HepG2 (cell line): ENCODE measurements around the gene STKLD1.

Source experiments
- CTCF ChIP-seq: sonication (generic); formaldehyde crosslinking; IDR thresholded peaks from 2 replicates; pipeline ENCODE4 v1.5.0; 2020; ENCODE audit warnings: mild to moderate bottlenecking, missing genetic modification reagents, moderate library complexity
- FOXA1 ChIP-seq, 2 experiments: fragments of 450-650 bp in 1 of 2; sonication (generic) in 1 of 2; formaldehyde crosslinking in 1 of 2; IDR thresholded peaks; 2 replicates each; pipeline versions ENCODE4 v1.4.0 to v1.6.1; 2016 to 2020; ENCODE audit warnings: missing genetic modification reagents in 1 of 2
- FOXO4 ChIP-seq: sonication (generic); formaldehyde crosslinking; conservative IDR thresholded peaks from 2 replicates; pipeline ENCODE4 v1.8.1; 2023; ENCODE audit warnings: missing genetic modification reagents
- FOXP4 ChIP-seq: sonication (generic); formaldehyde crosslinking; IDR thresholded peaks from 2 replicates; pipeline ENCODE4 v1.4.0; 2020; ENCODE audit warnings: missing genetic modification reagents
- HNRNPL ChIP-seq: fragments of 200-400 bp; formaldehyde crosslinking; IDR thresholded peaks from 2 replicates; pipeline ENCODE4 v1.6.1; 2017; ENCODE audit warnings: mild to moderate bottlenecking, low read depth, low read length
- KIAA2018 ChIP-seq: sonication (generic); formaldehyde crosslinking; IDR thresholded peaks from 2 replicates; pipeline ENCODE4 v1.5.0; 2020; ENCODE audit warnings: mild to moderate bottlenecking, missing genetic modification reagents, borderline replicate concordance
- MYC ChIP-seq: sonication (generic); formaldehyde crosslinking; IDR thresholded peaks from 2 replicates; pipeline ENCODE4 v1.9.0; 2021; ENCODE audit warnings: missing genetic modification reagents, borderline replicate concordance
- PAX8 ChIP-seq: sonication (generic); formaldehyde crosslinking; IDR thresholded peaks from 2 replicates; pipeline ENCODE4 v1.8.0; 2022; ENCODE audit warnings: mild to moderate bottlenecking, missing genetic modification reagents, borderline replicate concordance
- RAD21 ChIP-seq: fragments of 450-650 bp; formaldehyde crosslinking; IDR thresholded peaks from 2 replicates; pipeline ENCODE4 v1.5.0; 2020; ENCODE audit warnings: mild to moderate bottlenecking
- TCF12 ChIP-seq, 2 experiments: fragments of 450-650 bp in 1 of 2; sonication (generic) in 1 of 2; formaldehyde crosslinking in 1 of 2; IDR thresholded peaks; 2 replicates each; pipeline versions ENCODE4 v1.6.1 to v1.8.0; 2017 to 2022; ENCODE audit warnings: antibody characterized with exemption in 1 of 2, mild to moderate bottlenecking in 1 of 2, missing genetic modification reagents in 1 of 2, moderate library complexity in 1 of 2
- THRA ChIP-seq: sonication (generic); formaldehyde crosslinking; IDR thresholded peaks from 2 replicates; pipeline ENCODE4 v1.4.0; 2020; ENCODE audit warnings: missing genetic modification reagents, borderline replicate concordance
- ZFP90 ChIP-seq: sonication (generic); formaldehyde crosslinking; IDR thresholded peaks from 2 replicates; pipeline ENCODE4 v1.8.0; 2022; ENCODE audit warnings: missing genetic modification reagents, mild to moderate bottlenecking, inconsistent platforms, borderline replicate concordance
- ZNF274 ChIP-seq: sonication (generic); formaldehyde crosslinking; IDR thresholded peaks from 2 replicates; pipeline ENCODE4 v1.5.1; 2020; ENCODE audit warnings: mild to moderate bottlenecking, missing genetic modification reagents

- TF ChIP-seq ZFP90 (CRISPR knock-in tag) (no peak), HNRNPL (no peak), FOXO4 (CRISPR knock-in tag) (no peak), RAD21 (no peak), TCF12 (IDR thresholded peaks at IDR 0.05) (no peak), TCF12 (CRISPR knock-in tag; IDR thresholded peaks at IDR 0.05) (no peak), ZNF274 (CRISPR knock-in tag) (no peak), FOXP4 (no peak), CTCF (CRISPR knock-in tag) (no peak), PAX8 (no peak), FOXA1 (IDR thresholded peaks at IDR 0.05) (no peak), FOXA1 (CRISPR knock-in tag; IDR thresholded peaks at IDR 0.05) (no peak), KIAA2018 (no peak), MYC (CRISPR knock-in tag) (no peak), THRA (no peak)
Observed at GRCh38 chr9:133344979-133345378, 31.2 kb upstream of the STKLD1 start.
